ENCODE data around the gene POM121C. TPM values are rescaled to one million over a fixed set of nuclear protein-coding genes. Genes with fewer than 3 reads are reported as not detected.
"Not testable (repeated sequence)": the region's sequence is repeated elsewhere in the genome, so short reads cannot be mapped to it uniquely, and the experiment has no call there.

Gene POM121C
- total and polyA plus RNA-seq, 2 of the 4 experiments (the other 2 are of a cell fraction), result 6.1 to 18.3 TPM

GRCh38 chr7:75415829-75416373 is 70.2 kb downstream of the POM121C start:
- H3K4me3 ChIP-seq (ENCODE audit: insufficient read depth, low read depth, low read length); H2BK5ac ChIP-seq (ENCODE audit: low read depth, low read length, poor library complexity, severe bottlenecking); H3K9me1 ChIP-seq (ENCODE audit: insufficient read depth, low read length); H3K4ac ChIP-seq (ENCODE audit: low read depth, low read length); dilution Hi-C loops (cut with HindIII; ENCODE audit: low sequenced_read_pairs, unreplicated experiment); H2BK120ac ChIP-seq (ENCODE audit: low read depth, low read length); H4K91ac ChIP-seq (ENCODE audit: insufficient read depth, low read depth, low read length); H3K27ac ChIP-seq (ENCODE audit: insufficient read depth, low read length); H4K5ac ChIP-seq (ENCODE audit: low read depth, low read length); H4K8ac ChIP-seq (ENCODE audit: low read depth in 2 of 2, low read length in 2 of 2); H2AK5ac ChIP-seq (ENCODE audit: low read depth, low read length); BruUV-seq (replicated peaks); DNase-seq; H3K23ac ChIP-seq (ENCODE audit: low read depth, low read length); intact Hi-C loops (cut with micrococcal nuclease); H3K4me2 ChIP-seq (ENCODE audit: low read depth, low read length); in situ Hi-C loops (cut with MboI; ENCODE audit: low sequenced_read_pairs); H3K4me1 ChIP-seq (ENCODE audit: control insufficient read depth, insufficient read depth, low read length); ATAC-seq (ENCODE audit: low read depth); H3K9ac ChIP-seq (ENCODE audit: low read depth, low read length); H3K9me3 ChIP-seq (ENCODE audit: control insufficient read depth, insufficient read depth, low read length); H2AFZ ChIP-seq (replicated peaks; ENCODE audit: low read length, poor library complexity); H3K56ac ChIP-seq (ENCODE audit: extremely low read depth, insufficient read depth, low read length); H2BK20ac ChIP-seq (ENCODE audit: low read depth, low read length); POLR2A ChIA-PET (ENCODE audit: unreplicated experiment); H3K79me1 ChIP-seq (ENCODE audit: low read depth in 1 of 2, low read length in 2 of 2); H2BK15ac ChIP-seq (ENCODE audit: low read depth, low read length); H4K20me1 ChIP-seq (ENCODE audit: insufficient read depth, low read length); H2AK9ac ChIP-seq (replicated peaks; ENCODE audit: low read depth, low read length, poor library complexity); H3K18ac ChIP-seq (ENCODE audit: low read depth, low read length); H3K14ac ChIP-seq (replicated peaks; ENCODE audit: low read depth, low read length); CTCF ChIA-PET; H3K27me3 ChIP-seq (ENCODE audit: control insufficient read depth, insufficient read depth, low read length): not testable (repeated sequence)
- WGBS, 2 experiments (ENCODE audit: extremely low coverage in 2 of 2, insufficient read length in 1 of 2), result 87% methylated on average over 3 of the region's 27 CpGs; no CpG with 5 or more reads in 1 of the 2 experiments
- peaks cover 32% of the 10 kb centered on the region for H3K36me3 ChIP-seq (ENCODE audit: control insufficient read depth, insufficient read depth, low read length)

GRCh38 chr7:75415428-75415817 is 70.7 kb downstream of the POM121C start:
- H2AK9ac ChIP-seq (replicated peaks; ENCODE audit: low read depth, low read length, poor library complexity); H3K4me1 ChIP-seq (ENCODE audit: control insufficient read depth, insufficient read depth, low read length); dilution Hi-C loops (cut with HindIII; ENCODE audit: low sequenced_read_pairs, unreplicated experiment); H3K9ac ChIP-seq (ENCODE audit: low read depth, low read length); H2BK15ac ChIP-seq (ENCODE audit: low read depth, low read length); H3K56ac ChIP-seq (ENCODE audit: extremely low read depth, insufficient read depth, low read length); H3K14ac ChIP-seq (replicated peaks; ENCODE audit: low read depth, low read length); H3K23ac ChIP-seq (ENCODE audit: low read depth, low read length); H2AFZ ChIP-seq (replicated peaks; ENCODE audit: low read length, poor library complexity); ATAC-seq (ENCODE audit: low read depth); H2BK20ac ChIP-seq (ENCODE audit: low read depth, low read length); H4K91ac ChIP-seq (ENCODE audit: insufficient read depth, low read depth, low read length); H3K27me3 ChIP-seq (ENCODE audit: control insufficient read depth, insufficient read depth, low read length); BruUV-seq (replicated peaks); H4K20me1 ChIP-seq (ENCODE audit: insufficient read depth, low read length); intact Hi-C loops (cut with micrococcal nuclease); in situ Hi-C loops (cut with MboI; ENCODE audit: low sequenced_read_pairs); H4K8ac ChIP-seq (ENCODE audit: low read depth in 2 of 2, low read length in 2 of 2); H3K4me3 ChIP-seq (ENCODE audit: insufficient read depth, low read depth, low read length); H3K9me1 ChIP-seq (ENCODE audit: insufficient read depth, low read length); DNase-seq; H2BK120ac ChIP-seq (ENCODE audit: low read depth, low read length); POLR2A ChIA-PET (ENCODE audit: unreplicated experiment); H4K5ac ChIP-seq (ENCODE audit: low read depth, low read length); H3K4ac ChIP-seq (ENCODE audit: low read depth, low read length); H3K9me3 ChIP-seq (ENCODE audit: control insufficient read depth, insufficient read depth, low read length); H3K27ac ChIP-seq (ENCODE audit: insufficient read depth, low read length); CTCF ChIA-PET; H3K79me1 ChIP-seq (ENCODE audit: low read depth in 1 of 2, low read length in 2 of 2); H2BK5ac ChIP-seq (ENCODE audit: low read depth, low read length, poor library complexity, severe bottlenecking); H2AK5ac ChIP-seq (ENCODE audit: low read depth, low read length); H3K4me2 ChIP-seq (ENCODE audit: low read depth, low read length); H3K18ac ChIP-seq (ENCODE audit: low read depth, low read length): not testable (repeated sequence)
- peaks cover 28% of the 10 kb centered on the region for H3K36me3 ChIP-seq (ENCODE audit: control insufficient read depth, insufficient read depth, low read length)
- WGBS, 2 experiments (ENCODE audit: extremely low coverage in 2 of 2, insufficient read length in 1 of 2), result 85% methylated on average over 3 of the region's 11 CpGs; no CpG with 5 or more reads in 1 of the 2 experiments
